Tibial nerve (tissue), 3 donors: ENCODE data around the gene FMNL2.

Experiments used
- POLR2A ChIP-seq, 2 donors: fragments of 450-650 bp; IDR thresholded peaks; one replicate each; pipeline ENCODE4 v1.6.1; 2017; ENCODE audit warnings: antibody characterized with exemption in 2 of 2, mild to moderate bottlenecking in 2 of 2, moderate library complexity in 2 of 2
- TF ChIP-seq, protein P1 (sequence below), 5 experiments: fragments of 200-600 bp in 3 of 5; fragments of 450-650 bp in 2 of 5; sonication (generic) in 3 of 5; IDR thresholded peaks; one replicate each; pipeline ENCODE4 v1.5.1; 2016 to 2019; ENCODE audit warnings: antibody characterized with exemption in 5 of 5, mild to moderate bottlenecking in 3 of 5, moderate library complexity in 2 of 5

DNA sequence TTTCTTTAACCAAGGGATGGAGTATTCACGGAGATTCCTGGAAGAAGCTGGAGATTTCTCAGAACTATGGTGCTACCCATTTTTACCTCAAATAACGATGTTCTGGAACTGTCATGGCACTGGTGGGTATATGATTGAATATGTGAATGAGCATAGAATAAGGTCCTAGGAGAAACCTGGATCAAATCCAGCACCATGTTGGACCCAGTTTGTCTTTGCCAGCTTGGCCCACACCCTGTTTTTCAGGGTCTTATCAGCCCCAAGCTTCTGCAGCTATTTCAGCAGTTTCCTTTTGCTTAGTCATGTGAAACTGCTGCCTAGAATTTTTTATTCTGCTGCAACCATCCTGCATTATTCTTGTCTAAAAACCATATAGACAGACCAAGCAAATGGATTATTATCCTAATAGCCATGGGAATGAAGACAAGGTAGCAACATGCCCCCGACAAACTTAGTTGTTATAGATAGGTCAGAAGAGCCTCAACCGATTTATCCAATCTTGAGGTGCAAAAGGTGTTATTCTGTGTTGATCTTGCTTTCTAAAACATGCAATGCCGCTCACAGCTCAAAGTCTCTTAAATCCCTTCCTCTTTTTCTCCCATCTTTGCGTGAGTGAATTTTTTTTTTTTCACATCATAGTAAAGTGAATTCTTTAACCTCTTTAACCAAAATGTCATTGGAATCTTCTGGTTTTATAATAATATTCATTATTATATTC, 248.7 kb downstream of the FMNL2 start:
- TF ChIP-seq, protein P1, sequence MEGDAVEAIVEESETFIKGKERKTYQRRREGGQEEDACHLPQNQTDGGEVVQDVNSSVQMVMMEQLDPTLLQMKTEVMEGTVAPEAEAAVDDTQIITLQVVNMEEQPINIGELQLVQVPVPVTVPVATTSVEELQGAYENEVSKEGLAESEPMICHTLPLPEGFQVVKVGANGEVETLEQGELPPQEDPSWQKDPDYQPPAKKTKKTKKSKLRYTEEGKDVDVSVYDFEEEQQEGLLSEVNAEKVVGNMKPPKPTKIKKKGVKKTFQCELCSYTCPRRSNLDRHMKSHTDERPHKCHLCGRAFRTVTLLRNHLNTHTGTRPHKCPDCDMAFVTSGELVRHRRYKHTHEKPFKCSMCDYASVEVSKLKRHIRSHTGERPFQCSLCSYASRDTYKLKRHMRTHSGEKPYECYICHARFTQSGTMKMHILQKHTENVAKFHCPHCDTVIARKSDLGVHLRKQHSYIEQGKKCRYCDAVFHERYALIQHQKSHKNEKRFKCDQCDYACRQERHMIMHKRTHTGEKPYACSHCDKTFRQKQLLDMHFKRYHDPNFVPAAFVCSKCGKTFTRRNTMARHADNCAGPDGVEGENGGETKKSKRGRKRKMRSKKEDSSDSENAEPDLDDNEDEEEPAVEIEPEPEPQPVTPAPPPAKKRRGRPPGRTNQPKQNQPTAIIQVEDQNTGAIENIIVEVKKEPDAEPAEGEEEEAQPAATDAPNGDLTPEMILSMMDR (IDR thresholded peaks at IDR 0.05) = no peak
- no peak for TF ChIP-seq POLR2A (IDR thresholded peaks at IDR 0.05)
